Measurements from ENCODE around the gene MRPL22. TPM values are rescaled to one million over a fixed set of nuclear protein-coding genes. Genes with fewer than 3 reads are reported as not detected.

Gene MRPL22
- total RNA-seq, 1 experiment from 2014 or later = 68.3 TPM

Other genes starting within 250 kb of the MRPL22 start
- gene LARP1, start 185.7 kb upstream of the MRPL22 start, total RNA-seq (2021; ENCODE audit: unreplicated experiment) = 201 TPM
- gene FAXDC2, start 90.5 kb upstream of the MRPL22 start, total RNA-seq (2021; ENCODE audit: unreplicated experiment) = 0.22 TPM
- gene CNOT8, start 82.4 kb upstream of the MRPL22 start, total RNA-seq (2021; ENCODE audit: unreplicated experiment) = 45.0 TPM
- 35.9 TPM for gene GEMIN5, start 2.9 kb upstream of the MRPL22 start, total RNA-seq (2021; ENCODE audit: unreplicated experiment)
- gene KIF4B, start 72.7 kb downstream of the MRPL22 start, total RNA-seq (2021; ENCODE audit: unreplicated experiment) = 0.12 TPM